SK-N-SH treated with all-trans-retinoic acid at 6 μM for 48 hours (cell line): Measurements from ENCODE around the gene PLD2.

Source experiments
- ATAC-seq: fragments of 200-7000 bp; cut with Tn5 transposase; 3 replicates; pipeline ENCODE4 v1.9.1; 2020; ENCODE audit warnings: mild to moderate bottlenecking, moderate library complexity
- ESRRG ChIP-seq: fragments of 250-450 bp; sonication (Bioruptor Pico); IDR thresholded peaks from 2 replicates; pipeline ENCODE4 v1.6.1; 2021; ENCODE audit warnings: mild to moderate bottlenecking
- GLIS3 ChIP-seq: fragments of 250-450 bp; sonication (Bioruptor Pico); IDR thresholded peaks from 2 replicates; pipeline ENCODE4 v1.5.0; 2020; ENCODE audit warnings: mild to moderate bottlenecking, moderate library complexity
- ISL1 ChIP-seq: fragments of 250-450 bp; sonication (Bioruptor Pico); IDR thresholded peaks from 2 replicates; pipeline ENCODE4 v2.1.2; 2022; ENCODE audit warnings: mild to moderate bottlenecking, moderate library complexity
- OSR1 ChIP-seq: fragments of 250-450 bp; sonication (Bioruptor Pico); IDR thresholded peaks from 2 replicates; pipeline ENCODE4 v1.8.0; 2022; ENCODE audit warnings: moderate library complexity, mild to moderate bottlenecking, inconsistent platforms
- RARB ChIP-seq: fragments of 250-450 bp; sonication (Bioruptor Pico); IDR thresholded peaks from 2 replicates; pipeline ENCODE4 v1.8.0; 2021; ENCODE audit warnings: mild to moderate bottlenecking, moderate library complexity
- SNAI2 ChIP-seq: fragments of 250-450 bp; sonication (Bioruptor Pico); IDR thresholded peaks from 2 replicates; pipeline ENCODE4 v1.5.0; 2020; ENCODE audit warnings: mild to moderate bottlenecking, moderate library complexity
- TCF4 ChIP-seq: fragments of 250-450 bp; sonication (Bioruptor Pico); IDR thresholded peaks from 2 replicates; pipeline ENCODE4 v1.8.0; 2021; ENCODE audit warnings: mild to moderate bottlenecking, moderate library complexity, borderline replicate concordance
- TOX ChIP-seq: fragments of 250-450 bp; sonication (Bioruptor Pico); IDR thresholded peaks from 2 replicates; pipeline ENCODE4 v1.8.0; 2021; ENCODE audit warnings: mild to moderate bottlenecking, moderate library complexity, borderline replicate concordance
- ZC3H10 ChIP-seq: fragments of 250-450 bp; sonication (Bioruptor Pico); IDR thresholded peaks from 2 replicates; pipeline ENCODE4 v1.5.1; 2021; ENCODE audit warnings: mild to moderate bottlenecking, moderate library complexity
- ZFP3 ChIP-seq: fragments of 250-450 bp; sonication (Bioruptor Pico); IDR thresholded peaks from 2 replicates; pipeline ENCODE4 v1.5.0; 2020; ENCODE audit warnings: mild to moderate bottlenecking, moderate library complexity
- ZNF565 ChIP-seq: fragments of 450-650 bp; formaldehyde crosslinking; conservative IDR thresholded peaks from 2 replicates; pipeline ENCODE4 v1.5.0; 2020; ENCODE audit warnings: low read depth, mild to moderate bottlenecking, moderate library complexity
- ZNF70 ChIP-seq: fragments of 450-650 bp; formaldehyde crosslinking; IDR thresholded peaks from 2 replicates; pipeline ENCODE4 v1.5.0; 2020; ENCODE audit warnings: mild to moderate bottlenecking, moderate library complexity
- ZNF8 ChIP-seq: fragments of 450-650 bp; formaldehyde crosslinking; IDR thresholded peaks from 2 replicates; pipeline ENCODE4 v1.5.0; 2020; ENCODE audit warnings: mild to moderate bottlenecking, moderate library complexity
- TF ChIP-seq, protein P1 (sequence below): fragments of 250-450 bp; sonication (Bioruptor Pico); IDR thresholded peaks from 2 replicates; pipeline ENCODE4 v1.5.1; 2021; ENCODE audit warnings: mild to moderate bottlenecking, moderate library complexity
- TF ChIP-seq, protein P2 (sequence below): fragments of 250-450 bp; sonication (Bioruptor Pico); IDR thresholded peaks from 2 replicates; pipeline ENCODE4 v1.8.0; 2020; ENCODE audit warnings: mild to moderate bottlenecking, moderate library complexity, borderline replicate concordance
- TF ChIP-seq, protein P3 (sequence below): fragments of 250-450 bp; sonication (Bioruptor Pico); IDR thresholded peaks from 2 replicates; pipeline ENCODE4 v1.5.0; 2020; ENCODE audit warnings: mild to moderate bottlenecking, moderate library complexity
- TF ChIP-seq, protein P4 (sequence below): fragments of 250-450 bp; sonication (Bioruptor Pico); IDR thresholded peaks from 2 replicates; pipeline ENCODE4 v1.8.0; 2021; ENCODE audit warnings: low read depth, mild to moderate bottlenecking, moderate library complexity, borderline replicate concordance

PLD2 gene

DNA sequence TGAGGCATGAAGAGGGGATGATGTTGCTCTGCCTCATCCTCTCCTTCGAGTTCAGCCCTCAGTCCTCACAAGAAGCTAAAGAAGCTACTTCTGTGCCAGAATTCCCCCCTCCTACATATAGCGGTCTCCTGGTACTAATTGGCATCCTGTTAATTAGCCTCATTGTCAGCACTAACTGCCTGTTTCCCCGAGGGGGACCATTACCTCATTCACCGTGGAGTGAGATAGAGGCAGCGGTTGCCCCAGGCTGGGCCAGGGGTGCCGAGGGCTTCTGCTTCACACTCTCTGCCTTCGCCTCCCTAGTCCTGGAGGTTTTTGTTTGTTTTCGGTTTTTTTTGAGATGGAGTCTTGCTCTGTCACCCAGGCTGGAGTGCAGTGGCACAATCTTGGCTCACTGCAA is 20.4 kb downstream of the PLD2 start:
- no peak for ATAC-seq
- TF ChIP-seq ISL1 (CRISPR knock-in tag), result no peak
- TF ChIP-seq ZNF8 (CRISPR knock-in tag), result no peak
- TF ChIP-seq OSR1 (CRISPR knock-in tag), result no peak

DNA sequence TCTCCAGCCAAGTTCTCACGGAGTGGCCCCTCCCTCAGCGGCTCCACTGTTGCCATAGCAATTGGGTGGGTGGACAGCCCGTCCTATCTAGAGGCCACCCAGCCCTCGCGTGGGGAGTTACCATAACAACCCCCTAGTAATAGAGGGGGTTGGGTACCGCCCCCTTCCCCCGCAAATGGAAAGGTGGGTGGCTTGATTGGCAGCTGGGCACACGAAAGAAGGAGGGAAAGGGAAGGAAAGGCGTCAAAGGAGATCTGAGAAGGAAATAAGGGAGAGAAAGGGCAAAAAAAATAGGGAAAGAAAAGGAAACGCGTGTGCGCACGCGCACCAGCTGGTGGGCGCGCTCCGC is 25.9 kb downstream of the PLD2 start:
- peak; percentile 41 for ATAC-seq

DNA sequence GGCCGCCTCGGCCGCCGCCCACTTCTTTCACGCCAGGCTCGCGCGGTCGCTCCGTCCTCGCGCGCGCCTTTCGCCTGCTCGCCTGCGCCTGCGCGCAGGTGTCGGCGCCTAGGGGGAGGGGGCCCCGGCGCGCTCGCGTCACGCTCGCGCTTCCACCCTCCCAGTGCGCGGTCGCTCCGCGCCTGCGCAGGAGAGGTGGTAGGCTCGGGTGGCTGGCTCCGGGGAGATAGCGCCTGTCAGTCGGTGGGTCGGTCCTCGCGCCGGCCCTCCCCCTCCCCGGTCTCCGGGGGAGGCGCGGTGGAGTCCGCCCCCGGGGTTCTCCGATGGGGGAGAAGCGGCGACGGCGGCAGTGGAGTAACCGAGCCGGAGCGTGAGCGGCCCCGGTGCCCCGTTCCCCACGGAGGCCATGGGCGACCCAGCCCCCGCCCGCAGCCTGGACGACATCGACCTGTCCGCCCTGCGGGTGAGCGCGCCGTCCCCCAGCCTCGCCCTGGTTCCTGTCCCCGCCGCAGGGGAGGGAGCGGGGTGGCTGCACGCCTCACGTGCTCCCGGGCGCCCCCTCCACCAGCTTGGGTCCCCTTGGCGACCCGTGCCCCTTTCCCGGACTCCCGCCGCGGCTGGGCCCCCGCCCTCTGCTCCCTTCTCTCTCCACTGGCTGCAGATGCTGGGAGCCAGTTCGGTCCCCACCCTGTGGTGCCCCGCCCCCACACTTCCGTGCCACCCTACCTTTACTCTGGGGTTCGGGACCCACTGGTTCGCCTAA is 26.4 kb downstream of the PLD2 start, which contains the start of gene MINK1:
Gene MINK1, plus strand, starts transcription at position 163 of the 763 bp plus-strand sequence. Its CDS starts 244 bp downstream, at position 407.
- ATAC-seq, result peak; percentile 92
- TF ChIP-seq OSR1 (CRISPR knock-in tag), result no peak
- TF ChIP-seq, protein P1, sequence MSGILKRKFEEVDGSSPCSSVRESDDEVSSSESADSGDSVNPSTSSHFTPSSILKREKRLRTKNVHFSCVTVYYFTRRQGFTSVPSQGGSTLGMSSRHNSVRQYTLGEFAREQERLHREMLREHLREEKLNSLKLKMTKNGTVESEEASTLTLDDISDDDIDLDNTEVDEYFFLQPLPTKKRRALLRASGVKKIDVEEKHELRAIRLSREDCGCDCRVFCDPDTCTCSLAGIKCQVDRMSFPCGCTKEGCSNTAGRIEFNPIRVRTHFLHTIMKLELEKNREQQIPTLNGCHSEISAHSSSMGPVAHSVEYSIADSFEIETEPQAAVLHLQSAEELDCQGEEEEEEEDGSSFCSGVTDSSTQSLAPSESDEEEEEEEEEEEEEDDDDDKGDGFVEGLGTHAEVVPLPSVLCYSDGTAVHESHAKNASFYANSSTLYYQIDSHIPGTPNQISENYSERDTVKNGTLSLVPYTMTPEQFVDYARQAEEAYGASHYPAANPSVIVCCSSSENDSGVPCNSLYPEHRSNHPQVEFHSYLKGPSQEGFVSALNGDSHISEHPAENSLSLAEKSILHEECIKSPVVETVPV, result no peak
- no peak for TF ChIP-seq ZNF565 (CRISPR knock-in tag)
- no peak for TF ChIP-seq RARB
- no peak for TF ChIP-seq ZFP3
- no peak for TF ChIP-seq ZNF70
- TF ChIP-seq SNAI2 (CRISPR knock-in tag), result no peak

DNA sequence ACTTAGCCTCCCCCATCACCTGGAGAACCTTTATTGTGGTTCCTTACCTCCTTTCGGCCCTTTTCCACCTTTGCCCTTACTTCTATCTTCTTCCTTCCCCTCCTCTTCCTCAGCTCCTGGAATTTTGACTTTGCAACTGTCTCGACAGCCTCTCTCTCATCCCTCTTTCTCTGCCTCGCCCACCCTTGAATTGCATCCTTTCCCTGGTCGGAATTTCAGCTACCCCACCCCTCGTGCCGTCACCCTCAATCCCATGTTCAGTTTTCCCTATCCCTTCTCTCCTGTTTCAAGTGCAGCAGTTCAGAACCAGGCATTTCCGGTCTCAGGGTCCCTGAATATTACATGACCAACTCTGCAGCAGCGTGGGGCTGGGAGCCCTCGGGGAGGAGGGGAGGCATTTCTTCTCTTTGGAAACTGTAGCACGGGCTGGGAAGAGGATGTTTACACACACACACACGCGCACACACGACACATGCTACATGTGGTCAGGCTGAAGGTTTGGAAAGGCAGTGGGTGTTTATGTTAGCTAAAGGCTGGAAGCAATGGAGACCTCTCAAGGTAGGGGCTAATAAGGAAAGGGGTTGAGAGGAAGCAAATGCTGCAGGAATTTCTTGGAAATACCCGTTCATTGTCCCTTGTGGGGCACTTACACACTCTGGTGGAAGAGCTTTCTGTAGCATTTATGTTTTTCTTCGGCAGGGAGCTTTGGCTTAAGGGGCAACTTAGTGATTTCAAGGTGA is 27.2 kb downstream of the PLD2 start:
- TF ChIP-seq, protein P2, sequence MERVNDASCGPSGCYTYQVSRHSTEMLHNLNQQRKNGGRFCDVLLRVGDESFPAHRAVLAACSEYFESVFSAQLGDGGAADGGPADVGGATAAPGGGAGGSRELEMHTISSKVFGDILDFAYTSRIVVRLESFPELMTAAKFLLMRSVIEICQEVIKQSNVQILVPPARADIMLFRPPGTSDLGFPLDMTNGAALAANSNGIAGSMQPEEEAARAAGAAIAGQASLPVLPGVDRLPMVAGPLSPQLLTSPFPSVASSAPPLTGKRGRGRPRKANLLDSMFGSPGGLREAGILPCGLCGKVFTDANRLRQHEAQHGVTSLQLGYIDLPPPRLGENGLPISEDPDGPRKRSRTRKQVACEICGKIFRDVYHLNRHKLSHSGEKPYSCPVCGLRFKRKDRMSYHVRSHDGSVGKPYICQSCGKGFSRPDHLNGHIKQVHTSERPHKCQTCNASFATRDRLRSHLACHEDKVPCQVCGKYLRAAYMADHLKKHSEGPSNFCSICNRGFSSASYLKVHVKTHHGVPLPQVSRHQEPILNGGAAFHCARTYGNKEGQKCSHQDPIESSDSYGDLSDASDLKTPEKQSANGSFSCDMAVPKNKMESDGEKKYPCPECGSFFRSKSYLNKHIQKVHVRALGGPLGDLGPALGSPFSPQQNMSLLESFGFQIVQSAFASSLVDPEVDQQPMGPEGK (CRISPR knock-in tag), result no peak
- TF ChIP-seq, protein P3, sequence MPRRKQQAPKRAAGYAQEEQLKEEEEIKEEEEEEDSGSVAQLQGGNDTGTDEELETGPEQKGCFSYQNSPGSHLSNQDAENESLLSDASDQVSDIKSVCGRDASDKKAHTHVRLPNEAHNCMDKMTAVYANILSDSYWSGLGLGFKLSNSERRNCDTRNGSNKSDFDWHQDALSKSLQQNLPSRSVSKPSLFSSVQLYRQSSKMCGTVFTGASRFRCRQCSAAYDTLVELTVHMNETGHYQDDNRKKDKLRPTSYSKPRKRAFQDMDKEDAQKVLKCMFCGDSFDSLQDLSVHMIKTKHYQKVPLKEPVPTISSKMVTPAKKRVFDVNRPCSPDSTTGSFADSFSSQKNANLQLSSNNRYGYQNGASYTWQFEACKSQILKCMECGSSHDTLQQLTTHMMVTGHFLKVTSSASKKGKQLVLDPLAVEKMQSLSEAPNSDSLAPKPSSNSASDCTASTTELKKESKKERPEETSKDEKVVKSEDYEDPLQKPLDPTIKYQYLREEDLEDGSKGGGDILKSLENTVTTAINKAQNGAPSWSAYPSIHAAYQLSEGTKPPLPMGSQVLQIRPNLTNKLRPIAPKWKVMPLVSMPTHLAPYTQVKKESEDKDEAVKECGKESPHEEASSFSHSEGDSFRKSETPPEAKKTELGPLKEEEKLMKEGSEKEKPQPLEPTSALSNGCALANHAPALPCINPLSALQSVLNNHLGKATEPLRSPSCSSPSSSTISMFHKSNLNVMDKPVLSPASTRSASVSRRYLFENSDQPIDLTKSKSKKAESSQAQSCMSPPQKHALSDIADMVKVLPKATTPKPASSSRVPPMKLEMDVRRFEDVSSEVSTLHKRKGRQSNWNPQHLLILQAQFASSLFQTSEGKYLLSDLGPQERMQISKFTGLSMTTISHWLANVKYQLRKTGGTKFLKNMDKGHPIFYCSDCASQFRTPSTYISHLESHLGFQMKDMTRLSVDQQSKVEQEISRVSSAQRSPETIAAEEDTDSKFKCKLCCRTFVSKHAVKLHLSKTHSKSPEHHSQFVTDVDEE (CRISPR knock-in tag), result no peak
- TF ChIP-seq OSR1 (CRISPR knock-in tag) (no peak), ZNF8 (CRISPR knock-in tag) (no peak), SNAI2 (CRISPR knock-in tag) (no peak), ESRRG (CRISPR knock-in tag) (no peak), GLIS3 (CRISPR knock-in tag) (no peak), TOX (no peak), ZFP3 (no peak), ZC3H10 (no peak), RARB (no peak)

DNA sequence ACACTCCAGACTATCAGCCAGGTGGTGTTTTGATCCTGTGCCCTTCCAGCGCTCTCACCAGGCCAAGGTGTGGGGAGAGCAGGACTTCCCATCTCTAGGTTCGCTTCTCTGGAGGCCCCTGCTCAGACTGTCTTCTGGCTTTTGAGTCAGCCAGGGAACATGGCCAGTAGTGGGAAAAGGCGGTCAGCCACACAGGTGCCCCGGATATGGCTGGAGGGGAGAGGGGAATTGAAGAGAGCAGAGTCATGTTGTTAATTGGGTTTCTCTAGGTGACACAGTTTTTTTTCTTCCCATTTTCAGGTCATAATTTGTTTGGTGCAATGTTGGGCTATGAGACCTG is 27.7 kb downstream of the PLD2 start:
- TF ChIP-seq ZNF70, result no peak
- TF ChIP-seq, protein P4, sequence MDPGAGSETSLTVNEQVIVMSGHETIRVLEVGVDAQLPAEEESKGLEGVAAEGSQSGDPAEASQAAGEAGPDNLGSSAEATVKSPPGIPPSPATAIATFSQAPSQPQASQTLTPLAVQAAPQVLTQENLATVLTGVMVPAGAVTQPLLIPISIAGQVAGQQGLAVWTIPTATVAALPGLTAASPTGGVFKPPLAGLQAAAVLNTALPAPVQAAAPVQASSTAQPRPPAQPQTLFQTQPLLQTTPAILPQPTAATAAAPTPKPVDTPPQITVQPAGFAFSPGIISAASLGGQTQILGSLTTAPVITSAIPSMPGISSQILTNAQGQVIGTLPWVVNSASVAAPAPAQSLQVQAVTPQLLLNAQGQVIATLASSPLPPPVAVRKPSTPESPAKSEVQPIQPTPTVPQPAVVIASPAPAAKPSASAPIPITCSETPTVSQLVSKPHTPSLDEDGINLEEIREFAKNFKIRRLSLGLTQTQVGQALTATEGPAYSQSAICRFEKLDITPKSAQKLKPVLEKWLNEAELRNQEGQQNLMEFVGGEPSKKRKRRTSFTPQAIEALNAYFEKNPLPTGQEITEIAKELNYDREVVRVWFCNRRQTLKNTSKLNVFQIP (CRISPR knock-in tag), result no peak
- TF ChIP-seq OSR1 (CRISPR knock-in tag), result no peak
- no peak for TF ChIP-seq TCF4 (CRISPR knock-in tag)
- TF ChIP-seq ZC3H10, result no peak
- no peak for ATAC-seq

More for the DNA sequence above, 27.2 kb downstream of the PLD2 start:
- ATAC-seq, result peak; percentile 39
